Choroid plexus epithelial cell (primary cell): ENCODE results near the gene SYTL2.

ENCODE experiments used
- DNase-seq: peaks from one replicate; pipeline ENCODE4 v3.0.0-alpha.2; 2010; ENCODE audit warnings: low read depth
- H3K4me3 ChIP-seq: 2 replicates; pipeline ENCODE4 v1.5.1; 2011; ENCODE audit warnings: low read depth, mild to moderate bottlenecking, control low read depth, low read length, moderate library complexity
- CTCF ChIP-seq: conservative IDR thresholded peaks from 2 replicates; pipeline ENCODE4 v1.5.1; 2011; ENCODE audit warnings: low read depth, mild to moderate bottlenecking, control low read depth, inconsistent platforms, low read length, moderate library complexity

SYTL2 gene

GRCh38 chr11:85647078-85647477, 163.9 kb downstream of the SYTL2 start:
- DNase-seq: no peak
- TF ChIP-seq CTCF: no peak
- H3K4me3 ChIP-seq: peak overlapping the region; percentile 67
